ENCODE measurements around the gene SLC66A3.

- no peak for TF ChIP-seq EZH2phosphoT487 (IDR thresholded peaks at IDR 0.05; ENCODE audit: insufficient read depth, low read depth)
- no peak for TF ChIP-seq EZH2 (IDR thresholded peaks at IDR 0.05; ENCODE audit: insufficient read depth, poor library complexity, severe bottlenecking)
Measured at GRCh38 chr2:11160256-11160655, 5.0 kb downstream of the SLC66A3 start.

Measured in GM23248 (cell line).